Stimulated activated naive CD4-positive, alpha-beta T cell (primary cell): ENCODE measurements around the gene FBLN2.
"Not testable (repeated sequence)": the region's sequence is repeated elsewhere in the genome, so short reads cannot be mapped to it uniquely, and the experiment has no call there.

Experiments
- DNase-seq, 6 experiments: peaks; one replicate each; lab custom pipeline; 2025; lab: John Stamatoyannopoulos, UW

Gene FBLN2

DNA sequence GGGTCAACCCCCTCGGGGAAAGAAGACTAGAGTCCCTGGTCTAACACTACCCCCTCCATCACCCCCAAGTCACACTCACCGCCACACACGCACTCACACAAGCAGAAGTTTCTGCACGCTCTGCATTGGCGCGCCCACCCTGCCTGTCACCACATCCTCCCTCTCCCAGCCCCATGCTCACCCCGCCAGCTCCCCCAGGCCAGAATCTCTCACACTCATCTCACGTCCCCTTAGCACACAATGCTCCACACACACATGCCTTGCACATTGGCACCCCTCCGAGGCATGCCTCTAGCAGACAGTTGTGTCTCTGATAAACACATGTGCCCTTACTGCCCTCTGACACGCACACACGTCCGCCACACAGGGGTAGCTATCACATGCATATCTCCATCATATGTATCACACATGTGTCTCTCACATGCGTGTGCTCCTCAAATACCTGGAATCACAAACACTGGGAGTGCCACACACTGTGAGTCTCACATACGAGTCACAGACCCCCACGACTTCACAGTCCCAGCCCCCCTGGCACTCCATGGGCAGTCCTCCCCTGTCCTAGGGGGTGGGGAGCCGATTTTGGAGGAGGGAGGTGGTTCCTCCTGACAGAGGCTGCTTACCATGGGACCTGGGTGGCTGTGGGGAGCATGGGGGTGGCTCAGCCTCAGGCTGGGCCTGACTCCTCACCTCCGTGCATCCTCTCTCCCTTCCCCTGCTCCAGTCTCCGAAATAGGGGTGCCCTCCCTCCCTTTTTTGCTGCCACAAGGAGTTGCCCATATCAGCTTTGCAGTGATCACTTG is 898 bp downstream of the FBLN2 start:
- peak in 1 of 6 experiments; percentile 5 for DNase-seq

DNA sequence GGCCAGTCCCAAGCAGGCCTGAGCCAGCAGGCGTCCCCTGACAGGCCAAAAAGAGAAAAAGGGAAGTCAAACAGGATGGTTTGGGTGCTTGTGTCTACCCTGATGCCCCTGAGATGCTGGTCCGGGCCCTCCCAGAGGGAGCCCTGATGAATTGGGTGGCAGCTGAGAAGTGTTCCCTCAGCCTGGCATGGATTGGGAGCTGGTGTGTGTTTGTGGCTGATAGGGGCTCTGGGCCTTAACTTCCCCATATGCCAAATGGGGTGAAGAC is 1.4 kb downstream of the FBLN2 start:
- no peak for DNase-seq

DNA sequence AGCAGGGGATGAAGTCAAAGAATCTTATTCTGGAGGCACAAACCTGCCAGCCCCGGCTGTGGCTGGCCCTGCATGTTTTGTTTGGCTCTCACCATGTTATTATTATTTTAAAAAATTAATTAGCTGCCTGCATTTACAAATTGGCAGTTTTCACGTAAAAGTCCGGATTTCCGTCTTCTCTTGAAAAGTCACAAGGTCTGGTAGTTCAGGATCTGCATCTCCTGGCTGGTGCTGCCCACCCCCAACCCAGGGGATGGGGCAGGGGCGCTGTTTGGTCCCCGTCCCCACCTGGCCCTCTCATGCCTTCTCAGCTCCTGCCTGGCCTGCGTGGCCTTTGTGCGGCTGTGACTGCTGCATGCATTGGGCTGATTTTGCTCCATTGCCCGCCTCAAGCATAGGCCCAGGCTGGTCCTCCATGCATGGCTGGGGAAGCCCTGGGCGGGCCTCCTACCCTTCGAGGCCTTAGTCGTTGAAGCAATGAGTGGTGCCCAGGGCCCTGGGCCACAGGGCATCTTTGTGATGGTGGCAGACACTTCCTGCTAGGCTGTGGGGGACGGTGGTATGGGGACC is 2.0 kb downstream of the FBLN2 start:
- DNase-seq, result no peak

DNA sequence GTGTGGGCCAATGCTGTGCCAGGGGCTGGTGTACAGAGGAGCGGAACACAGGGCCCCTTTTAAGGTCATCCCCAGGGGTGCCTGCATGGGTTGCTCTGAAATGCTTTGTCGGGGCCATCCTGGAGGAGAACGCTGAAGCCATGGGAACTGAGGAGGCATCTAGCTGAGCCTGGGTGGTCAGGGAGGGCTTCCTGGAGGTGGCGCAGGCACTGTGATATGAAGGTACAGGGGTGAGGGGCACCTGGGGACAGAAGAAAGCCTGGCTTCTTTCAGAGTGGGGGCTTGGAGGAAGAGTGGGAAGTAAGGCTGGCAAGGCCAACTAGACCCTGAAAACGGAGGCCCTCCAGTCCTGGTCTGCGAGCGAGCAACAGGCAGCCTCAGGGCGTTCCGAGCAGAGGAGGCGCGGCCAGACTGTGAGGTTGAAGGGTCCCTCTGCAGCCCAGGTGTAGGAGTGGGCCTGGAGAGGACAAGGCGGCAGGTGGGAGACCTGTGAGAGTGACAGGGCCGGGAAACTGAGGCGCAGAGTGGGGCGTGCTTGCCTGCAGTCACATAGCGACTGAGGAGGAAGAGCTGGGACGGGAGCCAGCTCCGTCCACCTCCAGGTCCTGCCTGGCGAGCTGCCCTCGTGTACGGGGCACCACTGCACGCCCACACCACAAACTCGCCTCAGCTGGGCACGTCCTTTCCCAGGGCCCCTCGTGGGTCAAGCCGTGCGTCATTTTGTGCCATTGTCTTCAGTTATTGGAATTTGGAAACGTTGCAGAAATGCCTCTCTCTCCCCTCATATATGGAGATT is 4.1 kb downstream of the FBLN2 start:
- no peak for DNase-seq

DNA sequence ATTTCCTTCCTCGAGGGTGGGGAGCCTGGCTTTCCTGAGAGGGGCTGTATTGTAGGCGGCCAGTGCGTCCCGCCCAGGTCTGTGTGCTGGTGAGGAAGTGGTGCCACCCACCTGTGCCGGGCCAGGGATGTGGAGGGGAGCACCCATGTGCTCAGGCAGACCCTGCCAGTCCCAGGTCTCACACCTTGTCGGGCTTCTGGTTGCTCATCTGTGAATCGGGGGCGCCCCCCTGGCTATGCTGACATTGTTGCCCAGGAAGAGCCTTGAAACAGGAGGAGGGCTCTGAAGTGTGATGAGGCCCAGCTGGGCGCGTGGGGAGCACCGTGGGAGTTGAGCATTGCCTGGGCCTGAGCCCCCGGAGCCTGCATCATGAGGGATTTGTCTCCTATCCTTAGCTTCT is 4.8 kb downstream of the FBLN2 start:
- DNase-seq, result no peak

DNA sequence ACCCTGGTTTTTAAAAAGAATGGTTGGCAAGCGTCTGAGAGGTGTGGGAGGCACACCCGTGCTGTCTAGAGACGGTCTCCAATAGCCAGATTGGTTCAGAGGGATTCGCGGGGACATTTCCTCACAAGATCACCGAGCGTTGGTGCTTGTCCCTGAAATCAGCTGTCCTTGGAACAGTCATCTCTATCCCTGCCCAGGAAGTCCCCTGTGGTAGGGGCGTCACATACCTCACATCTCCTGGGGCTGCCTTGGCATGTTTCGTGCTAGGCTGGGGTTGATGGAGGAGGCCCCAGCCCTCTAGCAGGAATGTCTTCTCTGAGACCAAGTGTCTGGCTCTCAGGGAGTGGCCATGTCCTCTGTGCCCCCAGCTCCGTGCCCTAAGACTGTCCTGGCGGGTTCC is 6.8 kb downstream of the FBLN2 start:
- no peak for DNase-seq

DNA sequence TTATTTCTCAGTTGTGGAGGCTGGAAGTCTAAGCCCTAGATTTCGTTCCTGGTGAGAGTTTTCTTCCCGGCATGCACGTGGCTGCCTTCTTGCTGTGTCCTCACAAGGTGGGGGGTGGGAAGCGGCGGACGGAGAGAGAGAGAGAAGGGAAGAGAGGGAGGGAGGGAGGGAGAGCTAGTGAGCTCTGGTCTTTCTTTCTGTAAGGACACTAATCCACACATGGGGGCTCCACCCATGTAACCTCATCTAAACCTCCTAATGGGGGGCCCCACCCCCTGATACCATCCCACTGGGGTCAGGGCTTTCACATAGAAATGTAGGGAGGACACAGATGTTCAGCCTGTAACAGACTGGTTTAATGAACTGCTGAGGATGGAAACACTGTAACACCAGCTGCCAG is 7.3 kb downstream of the FBLN2 start:
- DNase-seq, result no peak

DNA sequence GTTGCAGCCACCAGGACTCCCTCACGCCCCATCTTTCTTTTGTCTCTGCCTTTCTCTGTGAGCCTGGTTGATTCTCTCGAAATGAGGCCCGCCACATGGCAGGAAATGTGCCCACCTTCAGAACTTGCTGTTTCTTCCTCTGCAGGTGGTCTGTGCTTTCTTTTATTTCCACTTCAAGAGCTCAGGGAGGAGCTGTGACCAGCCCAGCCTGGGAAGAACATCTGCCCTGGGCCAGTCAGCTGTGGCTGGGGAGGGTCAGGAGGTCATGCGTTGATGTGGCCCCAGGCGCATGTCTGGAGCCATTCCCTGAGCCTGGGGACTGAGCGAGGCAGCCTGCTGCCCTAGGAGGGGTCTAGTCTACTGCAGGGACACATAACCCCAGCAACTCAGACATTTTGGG is 8.0 kb downstream of the FBLN2 start:
- no peak for DNase-seq

DNA sequence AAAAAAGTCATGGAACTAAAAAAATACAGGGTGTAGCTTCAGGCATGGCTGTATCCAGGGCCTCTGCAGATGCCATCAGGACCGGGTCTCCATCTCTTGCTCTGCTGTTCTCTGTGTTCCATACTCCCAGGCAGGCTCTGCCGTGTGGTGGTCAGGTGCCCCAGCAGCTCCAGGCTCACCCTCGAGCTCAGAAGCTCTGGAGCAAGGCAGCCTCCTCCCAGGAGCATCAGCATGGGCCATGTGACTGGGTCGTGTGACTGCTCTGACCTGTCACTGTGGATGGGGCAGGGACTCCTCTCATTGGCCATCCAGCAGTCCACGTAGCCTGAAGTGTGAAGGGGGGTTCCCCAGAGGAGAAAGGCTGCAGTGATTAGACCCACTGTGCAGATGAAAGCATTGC is 8.5 kb downstream of the FBLN2 start:
- DNase-seq, result no peak

DNA sequence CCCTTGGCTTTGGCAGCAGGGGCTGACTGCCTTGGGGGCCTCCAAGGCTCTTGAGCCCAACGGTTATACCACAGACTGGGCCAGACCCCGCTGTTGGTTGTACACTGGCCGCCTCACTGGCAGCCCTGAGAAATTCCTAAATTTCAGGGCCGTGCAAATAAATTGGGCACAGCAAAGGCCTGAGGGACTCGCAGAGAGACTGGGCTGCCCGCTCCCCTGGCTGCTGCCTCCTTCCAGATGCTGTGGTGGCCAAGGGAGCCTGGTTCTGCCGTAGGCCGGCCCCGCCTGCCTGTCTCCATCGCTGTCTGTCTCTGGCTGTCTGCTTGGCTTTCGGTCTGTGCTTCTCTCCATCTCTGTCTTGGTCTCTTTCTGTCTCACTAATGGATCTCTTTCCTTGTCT is 9.0 kb downstream of the FBLN2 start:
- no peak for DNase-seq

DNA sequence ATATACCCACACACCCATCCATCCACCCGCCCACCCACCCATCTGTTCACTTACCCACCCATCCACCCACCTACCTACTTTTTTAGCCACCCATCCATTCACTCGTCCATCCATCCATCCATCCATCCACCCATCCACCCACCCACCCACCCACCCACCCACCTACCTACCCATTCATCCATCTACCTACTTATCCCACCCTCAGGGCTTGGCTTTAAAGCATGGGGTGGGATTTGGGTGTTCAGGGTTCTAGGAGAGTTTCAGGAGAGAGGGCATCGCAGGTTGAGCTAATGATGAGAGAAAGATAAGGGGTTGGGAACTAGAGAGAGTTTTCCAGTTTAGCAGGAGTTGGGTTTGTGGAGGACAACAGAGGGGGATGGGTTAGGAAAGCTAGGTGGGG is 9.7 kb downstream of the FBLN2 start:
- DNase-seq, result no peak

DNA sequence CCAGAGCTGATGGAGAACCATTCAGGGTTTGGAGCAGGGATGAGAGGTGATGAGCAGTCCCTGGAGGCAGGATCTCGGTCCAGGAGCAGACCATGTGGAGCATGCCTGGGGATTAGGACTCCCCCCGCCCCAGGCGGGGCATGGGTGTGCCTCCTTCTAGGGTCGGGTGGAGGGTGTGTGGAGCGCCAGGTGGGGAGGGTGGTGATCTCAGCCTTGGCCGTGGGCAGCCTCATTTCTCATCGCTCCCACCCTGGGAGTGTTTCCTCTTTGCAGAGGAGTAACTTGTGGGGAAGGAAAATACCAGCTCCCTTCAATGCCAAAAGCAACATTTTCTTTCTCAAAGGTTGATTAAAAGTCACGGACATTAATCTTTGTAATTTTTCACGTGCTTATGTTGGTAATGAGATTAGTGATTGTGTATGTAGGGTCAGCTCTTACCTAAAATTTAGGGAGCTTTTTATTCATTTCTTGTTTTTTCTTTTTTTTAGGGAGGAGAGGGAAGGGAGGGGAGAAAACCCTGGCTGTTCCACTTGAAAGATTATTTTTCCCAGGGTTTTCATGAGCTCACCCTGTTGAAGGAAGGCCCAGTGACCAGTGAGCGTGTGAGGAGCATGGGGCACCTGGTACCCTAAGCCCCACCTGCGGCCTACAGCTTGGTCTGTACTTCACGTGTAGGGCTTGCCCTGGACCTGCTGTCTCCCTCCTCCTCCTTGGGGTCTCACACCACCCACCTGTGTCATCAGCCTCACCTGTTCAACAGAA is 11.0 kb downstream of the FBLN2 start:
- no peak for DNase-seq

DNA sequence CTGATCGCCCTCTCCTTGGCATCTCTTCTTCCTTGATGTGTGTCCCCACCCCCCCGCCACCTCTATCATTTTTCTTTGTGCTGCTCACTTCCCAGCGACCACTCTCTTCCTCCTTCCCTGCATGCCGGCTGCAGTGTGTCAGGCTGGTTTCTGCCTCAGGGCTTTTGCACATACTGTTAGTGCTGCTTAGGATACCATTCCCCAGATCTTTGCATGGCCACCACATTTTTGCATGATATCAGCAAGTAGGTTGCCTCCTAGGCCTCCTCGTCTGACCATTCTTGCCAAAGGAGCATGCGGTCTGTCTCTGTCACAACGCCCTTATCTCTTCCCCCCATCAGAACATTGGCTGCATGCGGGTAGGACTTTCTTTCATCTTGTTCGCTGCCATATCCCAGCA is 12.5 kb downstream of the FBLN2 start:
- DNase-seq, result no peak

DNA sequence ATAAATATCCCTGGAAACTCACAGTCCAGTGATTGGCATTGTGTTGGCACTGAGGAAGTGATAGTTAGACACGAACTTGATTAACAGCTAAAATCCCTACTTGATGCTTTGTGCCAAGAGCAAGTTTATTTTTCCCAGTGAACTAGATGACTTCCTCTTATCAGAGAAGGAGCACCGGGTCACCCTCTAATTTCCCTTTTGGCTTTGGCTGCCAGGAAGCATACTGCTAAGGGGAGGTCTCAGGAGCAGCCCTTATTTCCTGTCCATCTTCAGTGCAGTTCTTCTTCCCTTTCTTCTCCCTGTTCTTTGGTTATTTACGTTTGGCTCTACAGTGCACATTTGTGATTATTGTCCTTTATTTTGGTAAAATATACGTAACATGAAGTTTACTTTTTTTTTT is 13.0 kb downstream of the FBLN2 start:
- no peak for DNase-seq

DNA sequence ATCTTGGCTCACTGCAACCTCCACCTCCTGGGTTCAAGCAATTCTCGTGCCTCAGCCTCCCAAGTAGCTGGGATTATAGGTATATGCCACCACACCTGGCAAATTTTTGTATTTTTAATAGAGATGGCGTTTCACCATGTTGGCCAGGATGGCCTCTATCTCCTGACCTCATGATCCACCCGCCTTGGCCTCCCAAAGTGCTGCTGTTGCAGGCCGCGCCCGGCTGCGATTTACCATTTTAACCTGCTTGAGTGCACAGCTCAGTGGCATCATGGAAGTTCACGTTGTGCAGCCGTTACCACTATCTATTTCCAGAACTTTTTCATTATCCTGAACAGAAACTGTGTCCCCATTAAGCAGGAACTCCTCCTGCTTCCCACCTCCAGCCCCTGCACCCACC is 13.5 kb downstream of the FBLN2 start:
- not testable (repeated sequence) for DNase-seq

DNA sequence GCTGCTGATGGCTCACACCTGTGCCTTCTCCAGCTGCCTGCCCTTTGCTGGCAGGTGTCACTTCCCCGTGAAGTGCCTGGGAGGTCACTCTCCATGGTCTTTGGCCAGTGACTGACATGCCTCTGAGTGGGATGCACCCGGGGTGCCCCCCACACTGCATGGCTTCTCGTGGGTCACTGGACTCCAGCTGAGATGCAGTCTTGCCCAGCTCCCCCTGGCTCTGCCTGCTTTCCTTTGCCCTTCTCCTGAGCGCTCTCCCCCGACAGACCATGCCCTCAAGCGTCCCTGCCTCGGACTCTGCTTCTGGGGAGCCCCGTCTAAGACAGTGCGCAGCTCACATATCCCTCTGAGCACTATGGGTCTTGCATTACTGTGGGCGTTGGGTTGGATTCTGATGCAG is 14.4 kb downstream of the FBLN2 start:
- DNase-seq, result no peak

DNA sequence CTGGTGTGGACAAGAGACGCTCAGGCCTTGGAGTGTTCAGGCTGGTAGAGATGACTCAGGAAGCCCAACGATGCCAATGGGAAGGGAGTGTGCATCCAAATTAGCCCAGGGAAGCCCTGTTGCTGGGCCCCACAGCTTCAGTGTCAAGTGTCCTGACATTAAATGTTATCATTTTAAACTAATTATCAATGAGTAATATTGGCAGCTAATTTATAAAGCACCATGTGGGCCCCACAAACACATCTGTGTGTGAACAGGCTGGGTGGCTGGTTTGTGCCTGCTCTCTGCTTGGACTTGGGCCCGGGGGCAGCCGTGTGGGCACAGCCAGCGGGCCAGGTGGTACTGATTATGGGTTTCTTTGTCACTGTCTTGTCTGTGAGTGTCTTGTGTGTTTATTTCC is 15.0 kb downstream of the FBLN2 start:
- DNase-seq, result no peak

DNA sequence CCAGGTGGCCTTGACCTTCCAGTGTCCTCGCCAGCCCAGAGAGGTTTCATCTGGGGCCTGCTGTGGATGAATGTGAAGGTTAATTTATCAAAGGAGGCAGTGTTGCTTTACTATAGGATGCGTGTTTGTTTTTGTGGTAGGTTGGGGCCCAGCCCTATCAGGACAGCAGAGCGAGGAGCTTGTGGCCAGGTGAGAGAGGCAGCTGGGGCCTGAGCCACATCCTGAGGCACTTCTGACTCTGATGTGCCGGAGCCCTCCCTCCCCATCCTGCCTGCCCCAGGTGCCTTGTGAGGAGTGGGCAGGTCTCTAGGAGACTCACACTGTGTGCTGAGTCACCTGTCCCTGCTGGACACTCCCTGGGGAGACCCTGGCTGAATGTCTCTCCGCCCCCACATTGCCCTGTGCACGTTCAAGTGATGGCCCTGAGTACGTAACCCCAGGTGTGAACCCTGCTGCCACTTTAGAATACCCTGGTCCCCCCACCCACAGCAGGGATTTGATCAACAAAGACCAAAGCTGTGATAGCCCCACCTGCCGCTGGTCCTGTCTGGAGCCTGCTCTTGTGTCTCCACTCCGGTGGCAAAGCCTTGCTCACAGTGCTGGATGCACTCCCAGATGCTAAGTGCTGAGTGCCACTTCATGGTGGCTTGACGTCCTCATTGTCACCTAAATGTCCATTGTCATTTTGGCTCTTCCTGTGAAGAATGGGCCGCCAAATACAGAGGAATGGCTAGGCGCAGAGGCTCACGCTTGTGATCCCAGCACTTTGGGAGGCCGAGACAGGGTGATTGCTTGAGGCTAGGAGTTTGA is 16.0 kb downstream of the FBLN2 start:
- DNase-seq, result no peak

DNA sequence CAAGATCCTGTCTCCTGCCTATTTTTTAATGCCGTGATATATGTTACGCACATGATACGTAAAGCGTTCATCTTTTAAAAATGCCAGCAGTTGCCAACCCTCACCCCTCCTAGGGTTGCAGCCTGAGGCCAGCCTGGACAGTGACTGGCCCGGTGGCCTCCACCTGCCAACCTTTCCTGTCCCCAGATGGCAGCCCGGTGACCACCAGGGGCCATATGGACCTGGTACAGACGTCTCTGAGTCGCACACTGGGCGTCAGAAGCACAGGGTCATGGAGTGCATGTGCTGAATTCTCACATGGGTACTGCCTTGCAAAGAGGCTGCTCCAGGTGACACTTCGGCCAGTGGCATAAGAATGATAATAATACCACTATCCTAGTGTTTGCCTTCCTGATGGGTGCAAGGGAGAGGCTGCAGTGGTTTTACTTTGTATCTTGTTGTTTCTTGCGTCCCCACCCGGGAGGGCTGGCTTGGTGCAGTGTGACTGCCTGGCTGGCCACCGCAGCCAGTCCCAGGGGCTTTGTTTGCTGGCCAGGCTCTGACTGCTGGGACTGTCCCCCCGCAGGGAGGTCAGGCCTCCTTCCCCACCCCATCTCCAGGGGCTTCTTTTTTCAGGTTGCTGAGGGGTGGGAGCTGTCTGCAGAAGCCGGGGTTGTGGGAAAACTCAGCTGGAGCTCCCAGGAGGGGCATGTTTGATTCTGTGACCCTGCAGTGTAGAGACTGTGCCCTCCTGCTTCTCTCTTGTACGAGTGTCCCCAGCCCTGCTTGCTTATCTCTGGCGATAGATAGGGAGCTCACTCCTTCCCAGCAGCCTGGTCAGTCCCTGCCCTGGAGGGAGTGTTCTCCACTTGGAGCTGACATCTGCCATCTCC is 16.9 kb downstream of the FBLN2 start:
- no peak for DNase-seq

DNA sequence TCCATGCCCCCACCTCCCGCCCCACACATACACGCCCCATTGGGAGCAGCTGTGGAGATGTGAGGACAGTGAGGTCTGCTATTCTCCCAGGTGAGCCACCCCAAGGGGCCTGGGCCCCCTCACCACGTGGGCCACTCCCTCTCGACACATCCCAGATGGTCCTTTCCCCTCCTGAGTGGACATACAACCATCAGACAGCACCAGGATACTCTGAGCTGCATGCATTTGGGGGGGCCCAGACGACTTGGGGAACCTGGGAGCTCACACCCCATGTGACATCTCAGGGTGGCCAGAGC is 17.5 kb downstream of the FBLN2 start:
- no peak for DNase-seq

DNA sequence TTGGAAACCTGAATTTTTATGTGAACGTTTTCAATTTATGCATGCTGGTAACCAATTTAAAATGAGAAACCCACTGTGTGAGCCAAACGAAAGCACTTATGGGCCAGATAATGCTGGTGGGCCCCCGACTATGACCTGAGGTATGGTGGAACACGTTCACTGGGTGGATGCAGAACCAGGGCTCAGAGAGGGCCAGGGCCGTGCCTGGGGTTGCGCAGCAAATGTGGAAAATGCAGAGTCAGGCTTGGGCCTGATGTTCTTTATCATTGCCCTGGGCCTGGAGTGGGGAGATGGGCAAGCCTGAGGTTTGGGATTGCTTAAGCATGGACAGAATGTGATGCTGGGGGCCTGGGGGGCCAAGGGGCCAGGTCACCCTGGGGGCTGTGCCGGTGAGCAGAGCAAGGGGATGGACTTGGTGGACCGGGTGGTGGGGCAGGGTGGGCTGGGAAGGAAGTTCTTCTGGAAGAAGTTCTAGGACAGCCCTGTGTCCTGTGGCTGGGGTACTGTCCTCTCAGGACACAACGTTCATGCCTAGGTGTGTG is 17.9 kb downstream of the FBLN2 start:
- DNase-seq, result no peak
